ENCODE measurements around the gene CADM2.
"Not testable (repeated sequence)": the region's sequence is repeated elsewhere in the genome, so short reads cannot be mapped to it uniquely, and the experiment has no call there.

Gene CADM2

GRCh38 chr3:85838921-85839320 is 880.1 kb downstream of the CADM2 start:
- DNase-seq: no peak

GRCh38 chr3:85842081-85842480 is 883.3 kb downstream of the CADM2 start:
- DNase-seq: no peak

DNA sequence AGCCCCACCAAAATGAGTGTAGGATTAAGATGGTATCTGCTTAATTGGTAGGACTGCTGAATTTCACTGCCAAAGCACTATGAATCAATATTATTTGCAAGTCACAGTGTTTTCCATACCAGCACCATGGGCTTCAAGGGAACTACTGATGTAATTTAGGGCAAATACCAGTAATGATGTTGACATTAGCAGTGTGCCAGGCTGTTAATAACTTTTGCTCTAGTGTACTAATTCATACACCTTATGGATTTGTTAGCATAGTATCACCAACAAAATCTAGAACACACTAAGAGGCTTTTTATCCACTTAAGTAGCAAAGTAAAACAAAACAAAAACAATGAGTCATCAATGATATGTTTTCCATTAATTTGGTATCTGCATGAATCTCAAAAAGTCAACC is 888.2 kb downstream of the CADM2 start:
- DNase-seq: no peak

- no peak for DNase-seq
Observed at GRCh38 chr3:85851071-85851470, 892.3 kb downstream of the CADM2 start.

- no peak for DNase-seq
Observed at GRCh38 chr3:85853805-85854204, 895.0 kb downstream of the CADM2 start.

DNA sequence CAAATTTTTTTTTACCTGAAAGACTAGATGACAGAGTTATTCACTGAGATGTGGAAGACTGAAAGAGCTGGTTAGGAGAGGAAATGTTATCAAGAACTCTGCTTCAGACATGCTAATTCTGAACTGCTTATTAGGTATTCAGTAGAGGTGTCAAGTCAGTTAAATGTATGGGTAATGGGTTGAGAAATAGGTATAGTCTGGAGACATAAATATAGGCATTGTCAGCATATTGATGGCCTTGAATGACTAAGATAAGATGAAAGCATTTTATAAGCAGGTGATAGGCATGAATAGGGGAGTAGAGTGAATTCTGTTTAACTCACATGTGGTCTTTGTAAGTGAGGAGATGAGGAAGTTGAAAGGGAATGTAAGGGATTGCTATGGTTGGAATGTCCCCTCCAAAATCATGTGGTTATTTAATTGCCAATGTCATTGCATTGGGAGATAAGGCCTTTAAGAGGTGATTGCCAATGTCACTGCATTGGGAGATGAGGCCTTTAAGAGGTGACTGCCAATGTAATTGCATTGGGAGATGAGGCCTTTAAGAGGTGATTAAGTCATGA is 904.2 kb downstream of the CADM2 start:
- no peak for DNase-seq

GRCh38 chr3:85864896-85865295 is 906.1 kb downstream of the CADM2 start:
- no peak for DNase-seq

GRCh38 chr3:85867072-85867471 is 908.3 kb downstream of the CADM2 start:
- DNase-seq: no peak

DNA sequence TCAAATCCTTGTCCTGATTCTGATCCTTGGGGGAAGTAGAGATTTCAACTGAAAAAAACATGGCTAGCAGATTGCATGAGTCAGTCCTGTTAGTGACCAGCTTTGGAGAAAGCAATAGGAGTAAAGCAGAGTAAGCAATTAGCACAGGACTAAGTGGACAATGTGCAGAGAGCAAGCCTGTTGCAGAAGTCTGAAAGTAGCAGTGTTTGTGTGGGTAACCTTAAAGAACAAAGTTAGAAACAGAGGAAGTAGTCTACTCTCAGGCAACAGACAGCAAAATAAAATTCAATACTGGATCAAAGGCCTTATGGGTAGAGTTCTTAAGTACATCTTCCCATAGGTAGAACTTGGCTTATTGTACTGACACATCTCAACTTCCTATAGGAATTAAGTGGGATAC is 916.8 kb downstream of the CADM2 start:
- DNase-seq: no peak

DNA sequence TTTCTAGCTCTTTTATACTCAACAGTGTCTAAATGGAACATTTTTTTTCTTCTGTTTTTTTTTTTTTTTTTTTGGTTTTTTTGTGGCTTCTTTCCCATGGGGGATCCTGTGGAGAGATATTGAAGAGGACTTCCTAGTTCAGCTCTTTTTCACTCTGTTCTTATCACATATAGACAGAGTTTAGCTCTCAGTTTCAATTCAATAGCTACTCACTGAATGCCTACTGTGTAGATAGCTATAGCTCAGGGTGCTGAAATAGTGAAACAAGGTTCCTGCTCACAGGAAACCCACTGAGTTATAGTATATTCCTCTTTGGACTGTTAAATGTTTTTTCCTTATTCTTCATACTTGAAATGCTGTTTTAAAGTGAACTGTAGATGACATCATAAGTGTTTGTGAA is 918.8 kb downstream of the CADM2 start:
- no peak for DNase-seq

DNA sequence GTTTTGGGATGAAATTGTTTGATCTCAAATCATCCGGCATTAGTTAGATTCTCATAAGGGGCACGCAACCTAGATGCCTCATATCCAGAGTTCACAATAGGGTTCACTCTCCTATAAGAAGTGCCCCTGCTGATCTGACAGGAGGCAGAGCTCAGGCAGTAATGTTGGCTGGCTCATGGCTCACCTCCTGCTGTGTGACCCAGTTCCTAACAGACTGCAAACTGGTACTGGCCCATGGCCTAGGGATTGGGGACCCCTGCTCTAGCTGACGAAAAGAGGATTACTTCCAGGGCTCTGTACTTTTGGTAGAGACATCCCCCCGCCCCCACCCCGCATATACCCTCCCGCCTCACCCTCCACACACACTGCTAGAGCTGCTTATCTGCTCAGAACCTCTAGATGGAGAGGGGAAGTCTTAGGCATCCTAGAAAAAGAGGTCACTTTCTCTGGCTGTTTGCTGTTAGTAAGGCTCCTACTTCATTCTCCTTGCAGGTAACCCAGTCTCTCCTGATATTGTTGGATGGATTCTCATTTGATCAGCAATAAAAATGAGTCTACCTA is 923.1 kb downstream of the CADM2 start:
- no peak for DNase-seq

GRCh38 chr3:85890043-85890555 is 931.3 kb downstream of the CADM2 start:
- no peak for DNase-seq

- DNase-seq: no peak
Observed at GRCh38 chr3:85903434-85903833, 944.6 kb downstream of the CADM2 start.

DNA sequence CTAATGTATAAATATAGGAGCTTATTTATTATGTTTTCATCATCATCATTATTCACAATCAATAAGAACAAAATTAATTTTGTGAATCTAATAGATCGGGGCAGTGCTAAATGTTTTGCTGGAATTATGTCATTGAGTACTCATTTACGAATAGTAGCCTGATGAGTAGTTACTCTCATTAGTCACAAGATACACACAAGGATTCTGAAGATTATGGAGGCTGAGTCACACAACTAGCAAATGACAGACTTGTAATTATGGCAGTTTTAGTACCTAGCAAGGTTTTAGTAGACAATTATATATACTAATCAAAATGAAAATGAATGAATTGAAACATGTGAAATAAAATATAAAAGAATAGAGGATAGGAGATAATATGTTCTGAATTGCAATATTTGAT is 954.2 kb downstream of the CADM2 start:
- DNase-seq: peak; percentile 2

DNA sequence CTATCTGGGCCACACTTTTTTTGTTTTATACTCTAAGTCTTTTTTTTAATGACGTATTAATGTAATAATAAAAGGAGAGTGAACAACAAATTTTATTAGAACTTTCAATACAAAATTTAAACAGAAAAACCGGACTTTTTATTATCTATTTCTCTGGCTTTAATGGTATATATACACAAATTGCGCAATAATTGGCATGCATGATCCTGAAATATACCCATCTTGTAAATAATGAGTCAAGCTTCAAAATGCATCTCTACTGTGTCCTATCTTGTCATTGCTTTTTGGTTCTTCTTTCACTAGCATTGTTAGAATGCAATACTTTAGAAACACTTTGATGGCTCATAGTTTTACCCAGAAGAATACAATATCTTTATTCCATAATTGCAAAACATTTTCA is 963.6 kb downstream of the CADM2 start:
- no peak for DNase-seq

GRCh38 chr3:85930718-85931117 is 971.9 kb downstream of the CADM2 start:
- DNase-seq: no peak

DNA sequence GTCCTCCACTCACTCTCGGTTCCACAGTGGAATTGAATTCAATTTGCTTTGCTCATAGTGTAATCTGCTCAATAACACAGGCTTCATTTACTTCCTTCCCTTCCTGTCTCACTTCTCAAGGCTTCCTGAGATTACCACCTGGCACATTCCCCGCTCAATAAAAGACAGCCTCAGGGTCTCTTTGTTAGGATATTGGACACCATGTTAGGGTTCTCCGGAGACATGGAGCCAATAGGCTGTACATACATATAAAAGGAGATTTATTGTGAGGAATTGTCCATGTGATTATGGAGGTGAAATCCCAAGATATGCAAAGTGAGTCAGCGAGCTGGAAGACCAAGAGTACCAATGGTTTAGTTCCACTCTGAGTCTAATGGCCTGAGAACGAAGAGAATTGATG is 974.5 kb downstream of the CADM2 start:
- DNase-seq: no peak

- DNase-seq: no peak
Observed at GRCh38 chr3:85935171-85935570, 976.4 kb downstream of the CADM2 start.

DNA sequence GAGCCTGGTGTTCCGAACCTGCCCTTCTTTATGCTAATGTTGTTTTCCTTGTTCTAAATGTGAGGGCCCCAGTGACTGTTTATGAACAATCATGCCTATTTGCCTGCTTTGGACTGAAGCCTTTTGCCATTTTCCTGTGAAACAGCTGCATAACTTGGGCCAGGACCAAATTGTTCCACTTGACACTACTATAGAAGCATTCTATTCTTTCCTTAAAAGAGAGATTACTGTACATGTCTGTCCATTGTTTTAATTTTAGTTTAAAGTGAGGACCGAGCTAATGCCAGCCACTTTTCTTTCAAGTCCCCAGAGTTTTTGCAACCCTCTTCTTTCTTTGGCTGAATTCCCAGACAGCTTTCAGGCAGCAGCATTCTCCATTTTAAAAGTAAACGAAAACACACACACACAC is 980.3 kb downstream of the CADM2 start:
- peak; percentile 7 for DNase-seq

DNA sequence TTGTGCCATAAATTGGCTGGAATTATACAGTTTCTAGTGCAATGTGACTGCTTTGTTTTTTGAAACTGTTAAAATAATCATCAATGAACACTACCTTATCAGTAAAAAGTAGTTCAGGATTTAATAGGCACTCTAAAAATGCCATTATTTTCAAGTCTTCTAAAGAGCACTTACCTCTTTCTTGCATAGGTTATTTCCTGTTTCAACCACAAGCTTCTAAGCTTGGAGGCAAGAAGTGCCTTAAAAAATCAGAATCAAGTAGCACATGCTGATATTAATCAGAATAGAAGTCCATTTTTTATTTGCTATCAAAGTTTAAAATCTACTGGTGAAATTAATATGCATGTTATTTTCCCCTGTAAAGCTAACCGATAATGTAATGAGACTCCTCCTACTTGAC is 991.6 kb downstream of the CADM2 start:
- DNase-seq: no peak

- DNase-seq: no peak
Observed at GRCh38 chr3:85960793-85961192, 1002.0 kb downstream of the CADM2 start.

DNA sequence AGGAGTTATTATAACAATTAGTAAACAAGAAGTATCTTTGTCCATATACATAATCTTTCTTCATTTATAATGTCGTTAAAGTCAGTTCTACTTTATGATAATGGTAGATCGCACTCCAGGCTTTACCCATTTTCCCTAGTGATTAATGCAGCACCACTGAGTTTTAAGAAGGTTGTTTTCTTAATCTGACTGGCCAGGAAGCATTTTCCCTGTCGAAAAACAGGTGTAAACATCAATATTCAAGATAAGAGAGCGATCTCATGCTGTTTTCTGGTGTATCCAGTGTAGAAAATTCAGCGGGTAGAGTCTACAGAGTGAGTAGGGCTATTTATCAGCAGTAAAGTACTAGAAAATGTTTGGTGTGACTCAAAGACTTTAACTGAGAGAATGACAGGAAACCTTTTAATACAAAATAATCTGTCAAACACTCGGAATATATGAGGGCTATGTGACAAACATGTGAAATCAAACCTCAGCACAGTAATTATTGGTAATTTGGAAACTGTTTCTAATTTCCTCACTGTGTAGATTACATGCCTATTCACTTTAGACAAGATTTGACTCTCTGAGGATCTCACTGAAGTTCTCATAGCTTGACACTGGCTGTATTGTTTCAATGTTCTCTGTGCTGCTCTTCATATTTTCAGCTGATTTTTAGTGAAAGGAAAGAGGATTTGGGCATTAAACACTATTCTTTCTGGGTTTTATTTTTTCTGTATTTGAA is 1019.0 kb downstream of the CADM2 start:
- DNase-seq: no peak

DNA sequence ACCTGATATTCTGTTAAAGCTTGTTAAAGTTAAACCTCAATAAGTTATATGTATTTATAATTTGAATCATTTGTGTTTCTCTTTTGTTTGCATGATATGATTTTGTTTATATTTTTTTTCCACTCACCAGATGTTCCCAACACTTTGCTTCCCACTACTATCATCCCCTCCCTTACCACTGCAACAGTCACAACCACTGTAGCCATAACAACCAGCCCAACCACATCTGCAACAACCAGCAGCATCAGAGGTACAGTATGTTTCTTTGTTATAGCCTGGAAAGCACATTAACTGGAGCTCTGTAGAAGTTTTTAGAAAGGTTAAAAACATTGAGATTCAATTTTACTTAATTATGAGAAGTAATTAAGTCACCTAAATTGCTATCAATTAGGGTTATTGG is 1020.2 kb downstream of the CADM2 start:
- DNase-seq: no peak

GRCh38 chr3:85989581-85989980 is 1030.8 kb downstream of the CADM2 start:
- DNase-seq: not testable (repeated sequence)
